H9 (cell line): Measurements from ENCODE around the gene EFNB1. TPM values are rescaled to one million over a fixed set of nuclear protein-coding genes. Genes with fewer than 3 reads are reported as not detected.

ENCODE experiments used
- DNase-seq: peaks from one replicate; pipeline ENCODE4 v3.0.0-alpha.2; 2017
- H2AFZ ChIP-seq: one replicate; pipeline ENCODE4 v1.6.1; 2013; ENCODE audit warnings: mild to moderate bottlenecking, low read length, control low read depth, moderate library complexity
- H2AK5ac ChIP-seq: 2 replicates; pipeline ENCODE4 v1.6.1; 2013; ENCODE audit warnings: low read length, control low read depth, mixed read lengths; ENCODE audit not compliant: insufficient read length
- H2BK120ac ChIP-seq: one replicate; pipeline ENCODE4 v1.6.1; 2013; ENCODE audit warnings: low read depth, mild to moderate bottlenecking, low read length, control low read depth, inconsistent platforms; ENCODE audit not compliant: poor library complexity, severe bottlenecking
- H2BK12ac ChIP-seq: 2 replicates; pipeline ENCODE4 v1.6.1; 2013; ENCODE audit warnings: low read length, control low read depth, mixed read lengths, low read depth; ENCODE audit not compliant: insufficient read length
- H2BK15ac ChIP-seq: 2 replicates; pipeline ENCODE4 v1.6.1; 2013; ENCODE audit warnings: low read depth, low read length, control low read depth
- H2BK20ac ChIP-seq: one replicate; pipeline ENCODE4 v1.6.1; 2013; ENCODE audit warnings: low read depth, mild to moderate bottlenecking, low read length, control low read depth, inconsistent platforms; ENCODE audit not compliant: poor library complexity, severe bottlenecking
- H2BK5ac ChIP-seq: 2 replicates; pipeline ENCODE4 v1.6.1; 2013; ENCODE audit warnings: low read length, control low read depth, mixed read lengths; ENCODE audit not compliant: insufficient read length
- H3K14ac ChIP-seq: 2 replicates; pipeline ENCODE4 v1.6.1; 2013; ENCODE audit warnings: low read length, control low read depth; ENCODE audit not compliant: insufficient read depth
- H3K18ac ChIP-seq: 2 replicates; pipeline ENCODE4 v1.6.1; 2013; ENCODE audit warnings: low read depth, mild to moderate bottlenecking, mixed read lengths, low read length, control low read depth; ENCODE audit not compliant: insufficient read length
- H3K23ac ChIP-seq: 2 replicates; pipeline ENCODE4 v1.6.1; 2013; ENCODE audit warnings: low read length, control low read depth, mixed read lengths, low read depth; ENCODE audit not compliant: insufficient read length
- H3K23me2 ChIP-seq: 2 replicates; pipeline ENCODE4 v1.6.1; 2013; ENCODE audit warnings: low read depth, mild to moderate bottlenecking, mixed read lengths, low read length, control low read depth; ENCODE audit not compliant: insufficient read length, poor library complexity, severe bottlenecking
- H3K27ac ChIP-seq: 2 replicates; pipeline ENCODE4 v1.5.1; 2013; ENCODE audit warnings: low read length, control low read depth, mixed read lengths, low read depth; ENCODE audit not compliant: insufficient read length
- H3K27me3 ChIP-seq: 2 replicates; pipeline ENCODE4 v1.6.1; 2013; ENCODE audit warnings: low read length, control low read depth, inconsistent platforms; ENCODE audit not compliant: insufficient read depth
- H3K4ac ChIP-seq: 2 replicates; pipeline ENCODE4 v1.6.1; 2013; ENCODE audit warnings: low read depth, mild to moderate bottlenecking, control low read depth, inconsistent platforms, low read length, moderate library complexity
- H3K4me1 ChIP-seq: 2 replicates; pipeline ENCODE4 v1.6.1; 2013; ENCODE audit warnings: low read length, control low read depth, inconsistent platforms; ENCODE audit not compliant: insufficient read depth
- H3K4me2 ChIP-seq: 2 replicates; pipeline ENCODE4 v1.6.1; 2013; ENCODE audit warnings: low read length, control low read depth, mixed read lengths; ENCODE audit not compliant: insufficient read length, insufficient read depth
- H3K56ac ChIP-seq: 2 replicates; pipeline ENCODE4 v1.6.1; 2013; ENCODE audit warnings: low read depth, mild to moderate bottlenecking, mixed read lengths, low read length, control low read depth; ENCODE audit not compliant: insufficient read length
- H3K79me1 ChIP-seq: 2 replicates; pipeline ENCODE4 v1.6.1; 2013; ENCODE audit warnings: low read depth, mild to moderate bottlenecking, moderate library complexity, low read length, control low read depth, inconsistent platforms; ENCODE audit not compliant: insufficient read depth, poor library complexity, severe bottlenecking
- H3K79me2 ChIP-seq: 2 replicates; pipeline ENCODE4 v1.6.1; 2013; ENCODE audit warnings: low read length, control low read depth, inconsistent platforms; ENCODE audit not compliant: insufficient read depth
- H3K9ac ChIP-seq: 2 replicates; pipeline ENCODE4 v1.6.1; 2013; ENCODE audit warnings: low read length, control low read depth, mixed read lengths; ENCODE audit not compliant: insufficient read length; ENCODE audit errors: extremely low read depth
- H3K9me3 ChIP-seq: one replicate; pipeline ENCODE4 v1.6.1; 2013; ENCODE audit warnings: low read depth, low read length, inconsistent platforms; ENCODE audit not compliant: control insufficient read depth
- H3T11ph ChIP-seq: one replicate; pipeline ENCODE4 v1.6.1; 2013; ENCODE audit warnings: mild to moderate bottlenecking, low read length, control low read depth, inconsistent platforms
- H4K20me1 ChIP-seq: one replicate; pipeline ENCODE4 v1.6.1; 2013; ENCODE audit not compliant: control insufficient read depth, insufficient read length, insufficient read depth
- H4K5ac ChIP-seq: 2 replicates; pipeline ENCODE4 v1.6.1; 2013; ENCODE audit warnings: low read depth, mild to moderate bottlenecking, mixed read lengths, low read length, control low read depth; ENCODE audit not compliant: insufficient read length
- H4K8ac ChIP-seq: replicated peaks from 2 replicates; pipeline ENCODE4 v1.6.1; 2013; ENCODE audit warnings: low read length, control low read depth, mixed read lengths, low read depth; ENCODE audit not compliant: insufficient read length
- H4K91ac ChIP-seq: 2 replicates; pipeline ENCODE4 v1.6.1; 2013; ENCODE audit warnings: low read depth, mild to moderate bottlenecking, moderate library complexity, mixed read lengths, low read length, control low read depth; ENCODE audit not compliant: insufficient read length
- H3K27ac Mint-ChIP-seq, 3 experiments: 2 replicates in 2 of 3; 3 replicates in 1 of 3; pipeline ENCODE4 v1.8.0; 2020 to 2021; ENCODE audit warnings: mixed read lengths in 3 of 3, mild to moderate bottlenecking in 1 of 3, moderate library complexity in 1 of 3
- H3K27me3 Mint-ChIP-seq: 2 replicates; pipeline ENCODE4 v1.8.0; 2021; ENCODE audit warnings: low read depth, mild to moderate bottlenecking, moderate library complexity, mixed read lengths
- H3K36me3 Mint-ChIP-seq, 3 experiments: 2 replicates in 2 of 3; 3 replicates in 1 of 3; pipeline ENCODE4 v1.8.0; 2020 to 2021; ENCODE audit warnings: low read depth in 3 of 3, mixed read lengths in 3 of 3; ENCODE audit not compliant: insufficient read depth in 1 of 3
- H3K4me1 Mint-ChIP-seq, 2 experiments: 2 replicates each; pipeline ENCODE4 v1.8.0; 2020; ENCODE audit warnings: mixed read lengths in 2 of 2
- H3K4me3 Mint-ChIP-seq, 2 experiments: 2 replicates in 1 of 2; 3 replicates in 1 of 2; pipeline ENCODE4 v1.8.0; 2020 to 2021; ENCODE audit warnings: mild to moderate bottlenecking in 2 of 2, mixed read lengths in 2 of 2, moderate library complexity in 1 of 2
- H3K9me3 Mint-ChIP-seq, 2 experiments: 2 replicates in 1 of 2; 3 replicates in 1 of 2; pipeline ENCODE4 v1.8.0; 2020; ENCODE audit warnings: mild to moderate bottlenecking in 2 of 2, mixed read lengths in 2 of 2, moderate library complexity in 1 of 2
- CTCF ChIP-seq: fragments of 200-600 bp; sonication (generic); conservative IDR thresholded peaks from 3 replicates; pipeline ENCODE4 v1.8.0; 2021; ENCODE audit warnings: antibody characterized with exemption, mild to moderate bottlenecking
- WGBS: extraction: QIAGEN DNeasy Blood & Tissue Kit; methylation state at CpG from one replicate; pipeline ENCODE4 v1.1.7; 2013; ENCODE audit warnings: missing lambda C conversion rate, low lambda C conversion rate, mixed read lengths; ENCODE audit not compliant: insufficient read length; ENCODE audit errors: extremely low coverage; 5-methylcytosine and 5-hydroxymethylcytosine counted together
- total RNA-seq: library from RNA; stranded (reverse); gene quantifications from 2 replicates; pipeline ENCODE4 v1.2.1, GENCODE V29; 2021

EFNB1 gene
- total RNA-seq, 1 experiment from 2014 or later, result 3.1 TPM

GRCh38 chrX:68843992-68844391 lies 15.2 kb downstream of the EFNB1 start:
- Histone ChIP-seq H2BK5ac (no peak overlapping the region), H2BK15ac (no peak overlapping the region), H3K27ac (no peak overlapping the region), H4K5ac (no peak overlapping the region), H3T11ph (no peak overlapping the region), H2AK5ac (no peak overlapping the region), H3K56ac (no peak overlapping the region), H2AFZ (no peak overlapping the region), H3K18ac (no peak overlapping the region), H3K9ac (no peak overlapping the region), H3K23ac (no peak overlapping the region), H3K27me3 (peaks cover 13% of the 10 kb centered on the region), H2BK120ac (no peak overlapping the region), H3K14ac (no peak overlapping the region), H3K4me2 (no peak overlapping the region), H2BK12ac (no peak overlapping the region), H4K8ac (no peak overlapping the region), H3K9me3 (no peaks in the 10 kb centered on the region), H2BK20ac (no peak overlapping the region), H3K79me1 (no peaks in the 10 kb centered on the region), H3K23me2 (no peaks in the 10 kb centered on the region), H3K4ac (no peak overlapping the region), H4K20me1 (no peaks in the 10 kb centered on the region), H3K4me1 (peaks cover 4% of the 10 kb centered on the region; the same call in 1 of the 2 replicates), H4K91ac (no peak overlapping the region), H3K79me2 (no peaks in the 10 kb centered on the region)
- no peak overlapping the region for H3K27ac Mint-ChIP-seq
- no peak for TF ChIP-seq CTCF
- DNase-seq, result no peak
- peaks cover 29 to 32% of the 10 kb centered on the region in 2 experiments for H3K4me1 Mint-ChIP-seq
- H3K9me3 Mint-ChIP-seq, result peaks cover 52 to 72% of the 10 kb centered on the region in 2 experiments
- WGBS, result no CpG with 5 or more reads among the region's 1 CpG
- no peak overlapping the region for H3K4me3 Mint-ChIP-seq
- peaks cover 29% of the 10 kb centered on the region for H3K27me3 Mint-ChIP-seq
- H3K36me3 Mint-ChIP-seq, result peaks cover 12 to 22% (median 17%) of the 10 kb centered on the region in 3 experiments
